Measurements from ENCODE around the gene BZW2.

BZW2 gene

DNA sequence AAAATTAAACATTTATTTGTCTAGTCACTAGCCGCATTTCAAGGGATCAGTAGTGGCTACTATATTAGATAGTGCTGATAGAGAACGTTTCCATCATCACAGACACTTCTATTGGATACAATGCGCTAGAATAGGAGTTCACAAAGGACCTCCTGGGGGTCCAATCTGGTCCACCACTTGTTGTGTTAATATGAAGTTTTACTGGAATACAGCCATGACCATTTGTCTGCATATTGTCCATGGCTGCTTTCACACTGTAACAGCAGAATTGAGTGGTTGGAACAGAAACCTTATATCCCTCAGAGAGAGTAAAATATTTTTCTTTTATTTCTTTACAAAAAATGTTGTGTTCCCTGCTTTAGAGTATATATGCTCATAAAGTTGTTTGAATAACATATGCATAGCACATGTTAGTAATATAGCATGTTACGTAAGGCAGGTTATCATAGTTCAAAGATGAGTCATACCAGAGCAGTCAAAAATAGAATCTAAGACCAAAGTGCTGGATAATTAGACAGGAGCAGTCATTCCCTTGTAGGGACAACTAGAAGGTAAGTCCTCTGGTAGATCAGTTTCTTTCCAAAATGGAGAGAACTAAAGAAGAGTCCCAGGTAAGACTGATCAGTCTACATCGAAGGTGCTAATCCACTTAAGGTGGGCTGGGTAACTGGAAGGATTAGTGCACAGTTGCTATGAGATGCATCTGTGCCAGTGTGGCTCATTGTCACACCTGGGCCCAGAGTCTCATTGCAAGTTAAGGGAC is 14.9 kb downstream of the BZW2 start:
- TF ChIP-seq, protein P1, sequence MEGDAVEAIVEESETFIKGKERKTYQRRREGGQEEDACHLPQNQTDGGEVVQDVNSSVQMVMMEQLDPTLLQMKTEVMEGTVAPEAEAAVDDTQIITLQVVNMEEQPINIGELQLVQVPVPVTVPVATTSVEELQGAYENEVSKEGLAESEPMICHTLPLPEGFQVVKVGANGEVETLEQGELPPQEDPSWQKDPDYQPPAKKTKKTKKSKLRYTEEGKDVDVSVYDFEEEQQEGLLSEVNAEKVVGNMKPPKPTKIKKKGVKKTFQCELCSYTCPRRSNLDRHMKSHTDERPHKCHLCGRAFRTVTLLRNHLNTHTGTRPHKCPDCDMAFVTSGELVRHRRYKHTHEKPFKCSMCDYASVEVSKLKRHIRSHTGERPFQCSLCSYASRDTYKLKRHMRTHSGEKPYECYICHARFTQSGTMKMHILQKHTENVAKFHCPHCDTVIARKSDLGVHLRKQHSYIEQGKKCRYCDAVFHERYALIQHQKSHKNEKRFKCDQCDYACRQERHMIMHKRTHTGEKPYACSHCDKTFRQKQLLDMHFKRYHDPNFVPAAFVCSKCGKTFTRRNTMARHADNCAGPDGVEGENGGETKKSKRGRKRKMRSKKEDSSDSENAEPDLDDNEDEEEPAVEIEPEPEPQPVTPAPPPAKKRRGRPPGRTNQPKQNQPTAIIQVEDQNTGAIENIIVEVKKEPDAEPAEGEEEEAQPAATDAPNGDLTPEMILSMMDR (IDR thresholded peaks at IDR 0.05; ENCODE audit: borderline replicate concordance, insufficient read depth, low read depth, low read length): no peak
- H3K4me3 ChIP-seq (ENCODE audit: low read depth, low read length): no peak overlapping the region

GRCh38 chr7:16661924-16662323 is 15.9 kb downstream of the BZW2 start:
- TF ChIP-seq, protein P1 (IDR thresholded peaks at IDR 0.05; ENCODE audit: borderline replicate concordance, insufficient read depth, low read depth, low read length): no peak
- H3K4me3 ChIP-seq (ENCODE audit: low read depth, low read length): no peak overlapping the region

DNA sequence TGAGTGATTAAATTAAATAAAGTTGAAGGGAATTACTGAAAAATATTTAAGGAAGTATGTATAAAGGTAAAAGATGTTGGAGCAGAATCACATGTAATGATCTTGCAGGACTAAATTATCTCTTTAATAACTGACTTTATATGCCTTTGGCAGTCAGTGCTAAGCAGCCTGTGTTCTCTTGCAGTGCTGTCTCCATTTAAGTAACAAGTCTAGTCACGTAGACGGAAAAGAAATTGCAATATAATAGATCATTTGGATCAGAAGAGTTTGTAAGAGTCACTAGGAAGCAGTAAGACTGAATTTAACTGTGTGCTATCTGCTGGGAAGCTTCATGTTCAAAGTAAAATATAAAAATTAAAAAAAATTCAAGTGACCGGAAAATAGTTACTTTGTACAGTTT is 21.4 kb downstream of the BZW2 start:
- H3K4me3 ChIP-seq (ENCODE audit: low read depth, low read length): no peak overlapping the region
- TF ChIP-seq, protein P1 (IDR thresholded peaks at IDR 0.05; ENCODE audit: borderline replicate concordance, insufficient read depth, low read depth, low read length): no peak

DNA sequence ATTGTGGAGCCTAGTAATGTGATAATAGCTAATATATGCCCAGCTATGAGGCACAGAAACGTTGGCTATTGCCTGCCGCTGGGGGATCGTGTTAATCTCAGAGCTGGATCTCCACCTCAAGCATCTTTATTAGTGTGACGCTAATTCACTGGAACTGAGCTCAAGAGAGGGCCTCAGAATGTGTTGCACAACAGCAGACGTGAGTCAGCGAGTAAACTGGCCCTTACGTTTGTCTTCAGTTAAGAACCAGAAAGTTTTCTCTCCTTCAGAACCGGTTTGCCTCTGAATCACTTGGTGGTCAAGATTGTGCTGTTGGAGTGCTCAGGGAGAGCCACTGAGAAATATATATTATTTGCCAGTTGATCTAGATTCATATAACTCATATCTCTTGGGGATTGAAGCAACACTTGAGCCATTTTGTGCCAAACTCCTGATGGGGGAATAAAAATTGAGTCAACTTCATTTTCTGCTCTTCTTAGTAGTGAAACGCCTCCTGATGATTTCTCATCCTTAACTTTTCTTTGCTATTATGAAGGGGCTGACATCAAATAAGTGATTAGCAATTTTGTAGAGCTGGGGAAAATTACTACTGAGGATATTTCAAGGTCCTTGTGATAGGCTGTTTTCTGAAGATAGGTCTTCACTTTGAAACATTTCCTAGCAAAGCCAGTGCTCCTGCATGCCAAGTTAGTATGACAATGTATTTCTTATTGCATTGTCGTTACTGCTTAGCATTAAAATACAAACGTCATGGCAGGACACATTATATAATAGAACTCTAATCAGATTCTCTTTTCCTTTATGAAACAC is 22.3 kb downstream of the BZW2 start:
- no peak overlapping the region for H3K4me3 ChIP-seq (ENCODE audit: low read depth, low read length)
- TF ChIP-seq, protein P1 (IDR thresholded peaks at IDR 0.05; ENCODE audit: borderline replicate concordance, insufficient read depth, low read depth, low read length): no peak

GRCh38 chr7:16668978-16669377 is 23.0 kb downstream of the BZW2 start:
- TF ChIP-seq, protein P1 (IDR thresholded peaks at IDR 0.05; ENCODE audit: borderline replicate concordance, insufficient read depth, low read depth, low read length): no peak
- no peak overlapping the region for H3K4me3 ChIP-seq (ENCODE audit: low read depth, low read length)

GRCh38 chr7:16669581-16669980 is 23.6 kb downstream of the BZW2 start:
- no peak overlapping the region for H3K4me3 ChIP-seq (ENCODE audit: low read depth, low read length)
- TF ChIP-seq, protein P1 (IDR thresholded peaks at IDR 0.05; ENCODE audit: borderline replicate concordance, insufficient read depth, low read depth, low read length): no peak

Measured in GM12875 (cell line).